HepG2 (cell line): Measurements from ENCODE around the gene HADHA. TPM values are rescaled to one million over a fixed set of nuclear protein-coding genes. Genes with fewer than 3 reads are reported as not detected.

Experiments used
- KDM5B ChIP-seq: sonication (generic); formaldehyde crosslinking; IDR thresholded peaks from 2 replicates; pipeline ENCODE4 v1.4.0; 2020; ENCODE audit warnings: missing genetic modification reagents, mild to moderate bottlenecking, borderline replicate concordance
- KMT2B ChIP-seq: IDR thresholded peaks from 2 replicates; pipeline ENCODE4 v1.6.1; 2016; ENCODE audit warnings: missing genetic modification reagents, missing compliant biosample characterization
- MLXIP ChIP-seq: sonication (generic); formaldehyde crosslinking; IDR thresholded peaks from 2 replicates; pipeline ENCODE4 v1.9.0; 2021; ENCODE audit warnings: missing genetic modification reagents, borderline replicate concordance
- NFE2L1 ChIP-seq: sonication (generic); formaldehyde crosslinking; IDR thresholded peaks from 2 replicates; pipeline ENCODE4 v1.4.0; 2020; ENCODE audit warnings: missing genetic modification reagents, mild to moderate bottlenecking, borderline replicate concordance
- NFKBIZ ChIP-seq: IDR thresholded peaks from 2 replicates; pipeline ENCODE4 v1.6.1; 2018; ENCODE audit warnings: missing genetic modification reagents, missing compliant biosample characterization
- SRY ChIP-seq: sonication (generic); formaldehyde crosslinking; IDR thresholded peaks from 2 replicates; pipeline ENCODE4 v1.8.0; 2022; ENCODE audit warnings: mild to moderate bottlenecking, missing genetic modification reagents
- TBP ChIP-seq: sonication (generic); formaldehyde crosslinking; IDR thresholded peaks from 2 replicates; pipeline ENCODE4 v1.5.0; 2020; ENCODE audit warnings: missing genetic modification reagents
- TCF7L2 ChIP-seq: IDR thresholded peaks from 2 replicates; pipeline ENCODE4 v1.6.1; 2011; ENCODE audit warnings: mild to moderate bottlenecking, low read depth, low read length, moderate library complexity
- ZFP36L2 ChIP-seq: sonication (generic); formaldehyde crosslinking; IDR thresholded peaks from 2 replicates; pipeline ENCODE4 v1.4.0; 2020; ENCODE audit warnings: missing genetic modification reagents
- ZNF124 ChIP-seq: sonication (generic); formaldehyde crosslinking; IDR thresholded peaks from 2 replicates; pipeline ENCODE4 v1.4.0; 2020; ENCODE audit warnings: missing genetic modification reagents
- ZNF207 ChIP-seq: fragments of 450-650 bp; IDR thresholded peaks from 2 replicates; pipeline ENCODE4 v1.6.1; 2016; ENCODE audit warnings: antibody characterized with exemption, borderline replicate concordance
- ZNF558 ChIP-seq: sonication (generic); formaldehyde crosslinking; IDR thresholded peaks from 2 replicates; pipeline ENCODE4 v1.9.0; 2022; ENCODE audit warnings: mild to moderate bottlenecking, missing genetic modification reagents, borderline replicate concordance
- ZNF75D ChIP-seq: sonication (generic); formaldehyde crosslinking; IDR thresholded peaks from 2 replicates; pipeline ENCODE4 v1.8.1; 2023; ENCODE audit warnings: missing genetic modification reagents, mild to moderate bottlenecking, borderline replicate concordance
- ZNF83 ChIP-seq: sonication (generic); formaldehyde crosslinking; IDR thresholded peaks from 2 replicates; pipeline ENCODE4 v1.4.0; 2020; ENCODE audit warnings: missing genetic modification reagents, mild to moderate bottlenecking, borderline replicate concordance
- polyA plus RNA-seq, 8 experiments: library from polyadenylated mRNA; depleted of rRNA in 3 of 8; stranded (reverse) in 7 of 8; unstranded in 1 of 8; fragments of >200 nt; fragmentation: Illumina TruSeq in 4 of 8; extraction: Trizol in 4 of 8; gene quantifications; 2 replicates each; pipeline versions ENCODE4 v1.2.1 to v1.2.3, GENCODE V29; 2011 to 2016; ENCODE audit warnings: low read depth in 4 of 8, missing spikeins in 1 of 8, mixed read lengths in 1 of 8; ENCODE audit not compliant: insufficient read depth in 1 of 8
- total RNA-seq, 5 experiments: library from RNA; depleted of rRNA; stranded (reverse); fragments of >200 nt; fragmentation: Illumina TruSeq; extraction: Trizol; gene quantifications; 2 replicates each; pipeline ENCODE4 v1.2.3, GENCODE V29; 2016; ENCODE audit warnings: low read depth in 1 of 5
- TF ChIP-seq, protein P1 (sequence below): sonication (generic); formaldehyde crosslinking; IDR thresholded peaks from 2 replicates; pipeline ENCODE4 v1.8.1; 2022; ENCODE audit warnings: low read depth, mild to moderate bottlenecking, missing genetic modification reagents

The HADHA gene
- total and polyA plus RNA-seq, 2 of the 13 experiments (the other 11 are each of a cell fraction or from before 2014, with no cell fraction given) = 102 to 270 TPM

DNA sequence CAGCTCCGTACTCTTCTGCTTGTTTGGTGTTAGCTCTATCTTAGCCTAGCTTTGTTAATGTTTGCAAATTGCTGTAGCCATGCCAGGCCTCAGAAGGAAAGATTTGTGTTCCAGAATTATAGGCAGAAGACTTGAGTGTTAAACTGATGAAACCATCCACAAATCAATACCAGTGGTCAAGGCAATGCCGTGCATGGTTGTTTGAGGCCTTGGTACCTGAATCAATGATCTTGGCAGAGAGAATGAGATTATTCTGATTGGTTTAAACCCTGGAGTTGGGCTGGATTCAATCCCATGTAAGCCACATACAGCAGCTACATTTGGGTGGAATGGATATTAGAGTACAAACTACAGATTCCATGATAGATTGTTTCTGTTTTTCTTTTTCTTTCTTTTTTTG, 5.2 kb upstream of the HADHA start (continued):
- TF ChIP-seq, protein P1, sequence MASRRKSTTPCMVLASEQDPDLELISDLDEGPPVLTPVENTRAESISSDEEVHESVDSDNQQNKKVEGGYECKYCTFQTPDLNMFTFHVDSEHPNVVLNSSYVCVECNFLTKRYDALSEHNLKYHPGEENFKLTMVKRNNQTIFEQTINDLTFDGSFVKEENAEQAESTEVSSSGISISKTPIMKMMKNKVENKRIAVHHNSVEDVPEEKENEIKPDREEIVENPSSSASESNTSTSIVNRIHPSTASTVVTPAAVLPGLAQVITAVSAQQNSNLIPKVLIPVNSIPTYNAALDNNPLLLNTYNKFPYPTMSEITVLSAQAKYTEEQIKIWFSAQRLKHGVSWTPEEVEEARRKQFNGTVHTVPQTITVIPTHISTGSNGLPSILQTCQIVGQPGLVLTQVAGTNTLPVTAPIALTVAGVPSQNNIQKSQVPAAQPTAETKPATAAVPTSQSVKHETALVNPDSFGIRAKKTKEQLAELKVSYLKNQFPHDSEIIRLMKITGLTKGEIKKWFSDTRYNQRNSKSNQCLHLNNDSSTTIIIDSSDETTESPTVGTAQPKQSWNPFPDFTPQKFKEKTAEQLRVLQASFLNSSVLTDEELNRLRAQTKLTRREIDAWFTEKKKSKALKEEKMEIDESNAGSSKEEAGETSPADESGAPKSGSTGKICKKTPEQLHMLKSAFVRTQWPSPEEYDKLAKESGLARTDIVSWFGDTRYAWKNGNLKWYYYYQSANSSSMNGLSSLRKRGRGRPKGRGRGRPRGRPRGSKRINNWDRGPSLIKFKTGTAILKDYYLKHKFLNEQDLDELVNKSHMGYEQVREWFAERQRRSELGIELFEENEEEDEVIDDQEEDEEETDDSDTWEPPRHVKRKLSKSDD (CRISPR knock-in tag) = no peak
- TF ChIP-seq ZNF124 (CRISPR knock-in tag) = no peak
- TF ChIP-seq NFKBIZ (CRISPR knock-in tag) = no peak
- no peak for TF ChIP-seq ZNF558
- no peak for TF ChIP-seq ZNF83 (CRISPR knock-in tag)
- no peak for TF ChIP-seq ZNF75D (CRISPR knock-in tag)
- no peak for TF ChIP-seq SRY
- no peak for TF ChIP-seq KMT2B
- no peak for TF ChIP-seq TBP
- no peak for TF ChIP-seq KDM5B (CRISPR knock-in tag)
- no peak for TF ChIP-seq NFE2L1
- TF ChIP-seq MLXIP = no peak
- TF ChIP-seq TCF7L2 = no peak
- no peak for TF ChIP-seq ZNF207
- TF ChIP-seq ZFP36L2 (CRISPR knock-in tag) = no peak
